GM12872 (cell line): ENCODE measurements around the gene VN1R4.
"Not testable (repeated sequence)": the region's sequence is repeated elsewhere in the genome, so short reads cannot be mapped to it uniquely, and the experiment has no call there.

ENCODE experiments used
- CTCF ChIP-seq: IDR thresholded peaks from 3 replicates; pipeline ENCODE4 v1.5.1; 2011; ENCODE audit warnings: low read depth, mild to moderate bottlenecking, low read length, moderate library complexity; ENCODE audit not compliant: insufficient read depth

VN1R4 gene

GRCh38 chr19:53275480-53275879 lies 8.0 kb upstream of the VN1R4 start:
- TF ChIP-seq CTCF = no peak

GRCh38 chr19:53272044-53272443 lies 4.5 kb upstream of the VN1R4 start:
- TF ChIP-seq CTCF = no peak

DNA sequence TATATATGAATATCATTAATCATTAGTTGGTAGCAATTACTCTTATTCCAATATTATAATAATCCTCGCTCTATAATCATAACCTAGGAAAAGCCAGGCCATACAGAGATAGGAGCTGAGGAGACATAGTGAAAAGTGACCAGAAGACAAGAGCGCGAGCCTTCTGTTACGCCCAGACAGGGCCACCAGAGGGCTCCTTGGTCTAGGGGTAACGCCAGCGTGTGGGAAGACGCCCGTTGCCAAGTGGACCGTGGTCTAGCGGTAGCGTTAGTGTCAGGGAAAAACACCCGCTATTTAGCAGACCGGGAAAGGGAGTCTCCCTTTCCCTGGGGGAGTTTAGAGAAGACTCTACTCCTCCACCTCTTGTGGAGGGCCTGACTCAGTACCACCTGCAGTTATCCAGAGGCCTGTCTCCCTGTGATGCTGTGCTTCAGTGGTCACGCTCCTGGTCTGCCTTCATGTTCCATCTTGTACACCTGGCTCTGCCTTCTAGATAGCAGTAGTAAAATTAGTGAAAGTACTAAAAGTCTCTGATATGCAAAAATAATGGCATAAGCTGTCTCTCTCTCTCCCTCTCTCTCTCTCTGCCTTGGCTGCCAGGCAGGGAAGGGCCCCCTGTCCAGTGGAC lies 9.7 kb downstream of the VN1R4 start, which contains the start of gene VN1R2:
Gene VN1R2 (plus strand): TSS at position 578 of the 628 bp plus-strand sequence. CDS start 84 bp downstream, outside the sequence.
- TF ChIP-seq CTCF = not testable (repeated sequence)

DNA sequence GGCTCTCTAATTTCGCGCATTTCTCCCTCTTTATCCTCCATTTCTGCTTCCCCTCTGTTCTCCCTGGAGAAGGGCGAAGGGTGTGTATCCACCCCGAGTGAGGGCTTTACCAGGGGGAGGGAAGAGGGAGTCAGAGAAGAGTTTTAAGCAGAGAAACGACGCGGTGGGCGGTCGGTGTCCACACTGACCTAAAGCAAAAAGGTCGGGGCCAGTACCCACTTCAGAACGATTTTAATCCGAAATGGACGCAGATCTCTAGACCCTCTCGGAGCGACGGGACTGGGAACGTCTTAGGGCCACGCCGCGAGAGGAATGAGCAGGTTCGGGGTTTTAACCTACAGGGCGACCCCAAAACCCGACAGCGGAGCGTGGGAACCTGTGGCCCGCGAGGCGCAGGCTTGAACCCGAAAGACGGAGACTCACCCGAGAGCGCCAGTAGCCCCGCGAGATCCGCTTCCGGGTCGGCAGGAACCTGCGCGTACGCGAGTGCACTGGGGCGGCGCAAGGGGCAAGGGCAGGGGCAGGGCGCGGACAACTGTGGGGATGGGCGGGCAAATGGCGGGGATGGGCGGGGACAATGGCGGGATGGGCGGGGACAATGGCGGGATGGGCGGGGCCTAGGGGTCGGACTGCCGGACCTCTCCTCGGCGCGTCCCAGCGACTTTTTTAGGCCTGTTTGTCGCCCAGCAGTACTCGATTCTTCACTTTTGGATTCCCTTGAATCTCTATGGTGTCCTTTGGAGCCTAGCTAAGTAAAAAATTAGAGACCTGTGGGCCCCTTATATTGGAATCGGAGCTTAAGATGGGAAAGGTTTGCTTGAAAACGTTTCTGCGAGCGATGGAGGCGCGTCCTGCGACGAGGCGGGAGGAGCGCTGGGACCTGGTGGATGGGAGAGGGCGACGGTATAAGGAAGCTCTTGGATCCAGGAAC lies 12.8 kb downstream of the VN1R4 start, which contains the start of gene ZNF677:
Gene ZNF677 (minus strand): TSS at position 463 of the 931 bp plus-strand sequence. CDS start 3,323 bp downstream, outside the sequence.
- TF ChIP-seq CTCF = no peak

- TF ChIP-seq CTCF = no peak
Observed at GRCh38 chr19:53246498-53246897, 21.0 kb downstream of the VN1R4 start.

DNA sequence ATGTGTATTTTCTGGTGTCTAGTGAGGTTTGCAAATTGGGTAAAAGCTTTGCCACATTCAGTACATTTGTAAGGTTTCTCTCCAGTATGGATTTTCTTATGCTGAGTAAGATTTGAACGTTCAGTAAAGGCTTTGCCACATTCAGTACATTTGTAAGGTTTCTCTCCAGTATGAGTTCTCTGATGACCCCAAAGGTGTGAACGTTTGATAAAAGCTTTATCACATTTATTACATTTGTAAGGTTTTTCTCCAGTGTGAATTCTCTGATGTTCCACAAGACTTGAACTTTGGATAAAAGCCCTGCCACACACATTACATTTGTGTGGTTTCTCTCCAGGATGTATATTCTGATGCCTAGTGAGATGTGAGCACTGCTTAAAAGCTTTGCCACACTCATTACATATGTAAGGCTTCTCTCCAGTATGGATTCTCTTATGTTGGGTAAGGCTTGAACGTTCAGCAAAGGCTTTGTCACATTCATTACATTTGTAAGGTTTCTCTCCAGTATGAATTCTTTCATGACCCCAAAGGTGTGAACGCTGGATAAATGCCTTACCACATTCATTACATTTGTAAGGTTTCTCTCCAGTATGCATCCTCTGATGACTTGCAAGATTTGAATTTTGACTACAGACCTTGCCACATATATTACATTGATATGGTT lies 30.3 kb downstream of the VN1R4 start:
- TF ChIP-seq CTCF = no peak

GRCh38 chr19:53224606-53225005 lies 42.9 kb downstream of the VN1R4 start:
- no peak for TF ChIP-seq CTCF
